ENCODE data around the gene MTMR4.
"Not testable (repeated sequence)": the region's sequence is repeated elsewhere in the genome, so short reads cannot be mapped to it uniquely, and the experiment has no call there.

Gene MTMR4

DNA sequence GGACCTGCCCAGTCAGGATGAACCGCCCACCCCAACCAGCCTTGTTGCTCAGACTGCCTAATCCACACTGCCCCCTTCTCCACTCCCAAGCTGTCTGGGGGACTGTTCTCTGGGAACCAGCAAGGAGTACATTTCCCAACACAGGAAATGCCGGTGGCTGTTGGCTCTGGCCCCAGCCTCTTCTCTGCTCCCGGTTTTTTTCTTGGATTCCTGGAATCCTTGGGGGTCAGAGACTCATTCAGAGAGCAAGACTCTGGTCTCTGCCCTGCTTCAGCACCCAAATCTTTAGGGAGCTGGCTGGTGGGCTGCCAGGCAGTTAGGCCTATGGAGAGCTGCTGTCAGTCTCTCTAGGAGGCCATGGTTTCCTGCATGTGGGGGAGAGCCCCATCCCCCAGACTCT, 10.8 kb upstream of the MTMR4 start:
- peak; percentile 79 for DNase-seq (ENCODE audit: low read depth)

DNA sequence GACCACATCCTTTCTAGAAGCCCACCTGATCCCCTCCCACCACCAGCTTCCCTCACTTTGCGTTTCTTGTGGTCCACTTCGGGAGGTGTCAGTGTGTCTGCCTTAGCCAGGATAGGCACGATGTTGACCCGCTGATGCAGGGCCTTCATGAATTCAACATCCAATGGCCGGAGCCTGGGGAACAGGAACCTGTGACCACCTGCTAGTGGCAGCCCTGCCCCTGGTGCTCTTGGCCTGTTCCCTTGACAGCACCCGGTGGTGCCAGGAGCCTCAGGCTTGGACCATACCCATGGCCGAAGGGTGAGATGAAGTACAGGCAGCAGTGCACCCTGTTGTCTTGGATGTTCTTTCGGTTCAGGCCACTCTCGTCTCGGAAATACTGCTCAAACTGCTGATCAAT, 7.2 kb upstream of the MTMR4 start:
- no peak for DNase-seq (ENCODE audit: low read depth)

DNA sequence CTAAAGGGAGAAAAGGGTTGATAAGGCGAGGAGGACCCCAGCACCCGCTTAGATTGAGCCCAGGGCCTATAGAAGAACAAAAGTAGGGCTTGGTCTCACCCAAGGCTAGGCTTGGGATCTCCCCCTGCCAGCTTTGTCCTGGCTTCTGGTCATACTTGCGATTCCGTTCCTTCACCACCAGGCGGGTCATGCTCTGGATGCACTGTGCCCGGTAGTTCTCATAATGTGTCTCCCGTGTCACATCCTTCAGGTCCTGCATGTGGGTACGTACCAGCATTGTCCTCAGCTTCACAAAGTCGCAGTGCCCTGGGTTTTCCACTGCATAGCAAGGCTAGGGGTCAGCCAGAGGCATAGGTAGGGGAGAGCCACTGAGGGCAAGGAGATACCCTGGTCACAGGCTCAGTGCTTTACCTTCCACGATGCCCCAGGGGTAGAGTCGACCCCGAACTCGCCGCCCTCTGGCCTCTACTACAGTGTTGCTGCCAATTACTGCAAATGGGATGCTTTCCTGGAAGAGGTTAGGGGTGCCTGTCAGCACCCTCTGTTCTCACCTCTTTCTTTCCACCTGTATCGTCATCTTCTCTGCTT, 6.5 kb upstream of the MTMR4 start:
- no peak for DNase-seq (ENCODE audit: low read depth)

DNA sequence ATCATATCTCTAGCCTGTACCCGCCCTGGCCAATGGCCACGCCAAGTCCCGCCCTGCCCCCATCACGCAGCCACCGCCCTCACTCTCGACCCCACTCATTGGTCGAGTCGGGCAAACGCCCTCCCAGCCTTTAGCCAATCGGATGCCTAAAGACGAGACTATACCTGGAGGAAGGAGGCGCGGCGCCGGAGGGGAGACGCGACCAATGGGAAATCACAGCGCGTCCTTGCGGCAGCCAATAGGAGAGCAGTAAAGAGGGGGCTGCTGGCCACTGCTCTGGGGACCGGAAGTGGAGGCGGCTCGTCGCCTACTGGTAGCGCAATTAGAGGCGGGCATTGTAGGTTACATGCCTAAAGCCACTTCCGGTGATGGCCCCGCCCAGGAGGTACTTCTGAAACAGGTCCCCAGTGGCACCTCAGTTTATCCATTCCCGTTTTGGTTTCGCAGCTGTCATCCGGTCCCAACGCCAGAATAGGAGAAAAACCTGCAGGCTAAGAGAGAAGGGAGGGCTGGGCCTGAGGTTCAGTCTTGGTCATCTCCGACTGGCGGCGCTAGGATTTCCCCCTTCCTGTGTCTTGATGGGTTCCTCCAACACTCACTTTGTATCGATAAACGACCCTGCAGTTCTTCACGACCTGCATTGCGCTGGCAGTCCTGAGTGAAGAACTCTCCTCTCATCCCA, 3.6 kb upstream of the MTMR4 start:
- peak; percentile 100 for DNase-seq (ENCODE audit: low read depth)

DNA sequence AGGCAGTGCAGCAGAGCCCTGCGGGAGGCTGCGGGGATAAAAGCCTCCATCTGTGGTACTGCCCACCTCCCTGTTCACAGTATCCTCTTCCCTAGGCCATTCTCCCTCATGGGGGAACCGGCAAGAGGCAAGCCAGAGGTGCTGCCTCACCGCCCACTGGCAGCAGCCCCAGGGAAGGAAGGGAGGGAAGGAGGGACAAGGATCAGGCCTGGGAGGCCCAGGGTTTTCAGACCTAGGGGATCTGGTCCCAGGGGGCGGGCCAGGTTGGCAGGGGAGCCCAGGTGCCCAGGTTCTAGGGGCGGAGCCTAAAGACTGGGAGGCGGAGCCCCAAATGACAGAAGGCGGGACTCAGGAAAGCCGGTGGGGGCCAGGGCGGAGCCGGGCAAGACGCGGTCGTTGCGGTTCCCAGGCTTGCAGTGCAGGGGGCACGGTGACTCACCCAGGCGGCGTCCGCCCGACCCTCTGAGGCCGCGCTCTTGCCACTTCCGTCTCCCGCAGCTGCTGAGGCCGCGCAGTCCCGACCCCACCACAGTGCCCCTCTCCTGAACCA, 3.0 kb upstream of the MTMR4 start:
- DNase-seq (ENCODE audit: low read depth) = no peak

DNA sequence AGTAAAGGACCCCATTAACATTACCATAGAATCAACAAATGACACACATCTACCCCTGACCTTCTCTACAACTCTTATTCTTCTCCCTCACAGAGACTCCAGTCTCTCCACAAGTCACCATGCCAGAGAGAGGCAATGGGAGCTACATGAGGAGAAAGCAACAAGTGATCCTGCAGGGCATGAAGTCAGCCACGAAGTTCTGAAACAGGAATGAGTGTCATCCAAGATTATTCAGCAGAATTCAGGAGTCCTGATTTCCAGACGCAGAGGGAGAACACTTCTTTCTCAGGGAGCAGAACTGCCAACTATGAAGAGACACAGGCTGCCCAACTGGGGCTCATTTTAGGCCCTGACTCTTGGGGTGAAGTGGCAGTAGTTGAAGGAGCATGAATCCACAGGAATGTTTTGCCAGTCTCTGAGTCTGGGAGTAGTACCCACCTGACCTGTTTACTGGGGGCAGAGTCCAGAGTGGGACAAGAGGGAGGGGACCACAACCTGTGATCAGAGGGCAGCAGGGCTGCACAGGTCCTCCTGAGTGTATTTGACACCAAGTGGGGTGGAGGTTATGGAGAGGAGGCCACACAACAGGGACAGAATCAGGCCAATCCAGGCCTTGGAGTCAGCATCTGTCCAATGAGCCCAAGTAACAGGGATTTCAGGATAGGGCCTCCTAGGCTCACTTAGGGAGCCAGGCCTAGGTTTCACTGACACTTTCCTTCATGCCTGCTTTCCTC, 2.4 kb upstream of the MTMR4 start:
- DNase-seq (ENCODE audit: low read depth) = no peak

DNA sequence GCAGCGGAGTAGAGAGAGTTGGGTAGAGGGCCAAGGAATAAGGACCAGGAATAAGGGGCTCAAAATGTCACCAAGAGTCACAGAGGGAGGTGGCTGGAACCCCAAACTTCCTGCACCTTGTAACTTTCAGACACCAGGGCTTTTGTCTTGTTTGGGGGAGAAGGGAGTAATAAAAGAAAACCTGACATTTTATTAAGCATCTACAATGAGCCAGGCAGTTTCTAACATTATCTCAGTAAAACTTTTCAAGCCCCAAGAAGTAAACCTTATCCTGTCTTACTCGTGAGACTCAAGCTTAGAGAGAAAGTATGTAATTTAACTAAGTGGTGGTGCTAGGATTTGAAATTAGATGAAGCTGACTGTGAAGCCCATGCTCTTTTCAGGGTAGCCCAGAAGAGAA, 848 bp upstream of the MTMR4 start:
- DNase-seq (ENCODE audit: low read depth) = no peak

DNA sequence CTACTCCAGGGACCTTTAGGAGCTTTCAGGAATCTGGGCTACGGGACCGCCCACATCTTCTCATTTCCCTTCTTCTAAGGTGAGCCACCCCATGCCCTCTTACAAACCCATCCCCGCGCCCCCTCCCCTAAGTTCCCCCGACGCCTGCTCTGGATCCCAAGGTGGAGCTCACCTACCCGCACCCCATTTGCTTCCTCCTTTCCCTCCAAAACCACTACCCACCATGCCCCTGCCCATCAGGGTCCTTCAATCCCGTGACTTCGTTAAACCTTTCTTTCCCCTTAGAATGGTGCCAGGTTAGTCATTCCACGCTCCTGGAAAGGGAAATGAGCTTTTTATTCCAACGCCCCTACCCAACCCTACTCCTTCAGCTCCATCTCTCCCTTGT, 326 bp upstream of the MTMR4 start:
- no peak for DNase-seq (ENCODE audit: low read depth)

DNA sequence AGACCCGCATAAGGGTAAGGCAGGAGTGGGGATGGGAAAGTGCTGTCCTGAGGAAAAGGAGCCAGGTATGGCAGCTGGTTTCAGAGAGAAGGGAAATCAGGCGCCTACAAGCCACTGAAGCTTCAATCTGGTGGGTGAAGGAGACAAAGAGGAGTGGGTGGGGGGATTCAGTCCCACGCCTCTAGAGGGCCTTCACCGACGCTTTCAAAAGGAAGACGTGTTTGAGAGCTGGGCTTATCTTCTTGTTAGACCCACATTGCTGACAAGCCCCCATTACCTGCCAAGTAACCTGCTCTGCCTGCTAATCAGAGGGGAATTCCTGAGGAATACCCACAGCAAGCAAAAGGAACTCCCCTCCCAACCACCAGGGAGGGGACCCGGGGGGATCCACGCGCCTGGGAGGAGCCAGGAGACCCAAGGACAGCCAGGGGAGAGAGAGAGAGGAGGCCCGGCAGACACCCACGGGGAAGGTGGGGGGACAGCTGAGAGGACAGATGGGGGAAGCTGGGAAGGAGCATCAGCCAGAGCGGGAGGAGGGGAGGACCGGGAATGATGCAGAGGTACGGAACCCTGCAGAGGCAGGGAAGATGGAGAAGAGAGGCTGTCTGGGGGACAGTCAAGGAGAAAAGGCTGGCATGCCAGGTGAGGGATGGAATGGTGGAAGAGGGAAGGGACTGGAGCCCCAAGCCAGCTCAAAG, 1.0 kb downstream of the MTMR4 start:
- no peak for DNase-seq (ENCODE audit: low read depth)

DNA sequence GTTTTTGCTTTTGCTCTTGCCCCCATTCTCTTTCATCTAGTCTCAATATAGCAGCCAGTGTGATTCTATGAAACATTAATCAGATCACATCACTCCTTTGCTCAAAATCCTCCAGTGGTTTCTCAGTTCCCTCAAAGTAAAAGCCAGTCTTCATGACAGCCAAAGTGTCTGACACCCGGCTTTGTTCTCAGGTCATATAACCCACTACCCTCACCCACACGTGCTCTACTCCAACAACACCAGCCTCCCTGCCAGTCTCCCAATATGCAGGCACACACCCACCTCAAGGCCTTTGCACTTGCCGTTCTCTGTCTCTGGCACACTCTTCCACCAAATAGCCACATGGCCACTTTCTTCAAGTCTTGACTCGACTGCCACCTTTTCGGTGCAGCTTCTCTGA, 4.4 kb downstream of the MTMR4 start:
- DNase-seq (ENCODE audit: low read depth) = no peak

DNA sequence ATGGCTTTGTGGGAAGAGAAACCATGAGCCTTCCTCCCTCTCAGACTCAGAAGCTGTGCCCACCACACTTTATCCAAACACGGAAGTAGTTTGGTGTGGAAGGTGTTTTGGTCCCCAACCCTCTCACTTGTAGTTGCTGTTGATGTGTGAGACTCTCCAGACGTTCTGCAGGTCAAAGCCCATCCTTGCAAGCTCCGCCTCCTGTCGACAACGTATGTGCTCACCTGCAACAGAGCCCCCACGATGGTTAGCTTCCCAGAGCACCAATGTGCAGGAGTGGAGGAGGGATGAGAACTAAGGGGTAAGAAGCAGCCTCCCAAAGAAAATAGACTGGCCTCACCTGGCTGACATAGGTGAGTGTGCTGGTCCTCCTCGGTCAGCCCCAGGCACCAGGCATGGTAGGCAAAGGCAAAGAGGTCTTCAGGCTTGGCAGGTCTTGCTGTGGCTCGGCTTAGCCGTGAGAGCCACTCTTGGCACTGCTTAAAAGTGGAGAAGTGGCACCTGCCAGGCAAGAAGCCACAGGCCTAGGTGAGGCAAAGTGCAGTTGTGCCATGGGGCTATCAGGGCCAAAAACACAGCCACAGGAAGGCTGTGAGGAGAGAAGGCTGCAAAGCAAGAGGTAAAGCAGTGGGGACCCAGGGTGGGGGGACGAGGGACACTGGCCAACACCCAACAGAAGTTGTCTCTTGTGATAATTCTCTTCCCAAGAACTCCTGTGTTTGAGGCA, 5.9 kb downstream of the MTMR4 start:
- no peak for DNase-seq (ENCODE audit: low read depth)

DNA sequence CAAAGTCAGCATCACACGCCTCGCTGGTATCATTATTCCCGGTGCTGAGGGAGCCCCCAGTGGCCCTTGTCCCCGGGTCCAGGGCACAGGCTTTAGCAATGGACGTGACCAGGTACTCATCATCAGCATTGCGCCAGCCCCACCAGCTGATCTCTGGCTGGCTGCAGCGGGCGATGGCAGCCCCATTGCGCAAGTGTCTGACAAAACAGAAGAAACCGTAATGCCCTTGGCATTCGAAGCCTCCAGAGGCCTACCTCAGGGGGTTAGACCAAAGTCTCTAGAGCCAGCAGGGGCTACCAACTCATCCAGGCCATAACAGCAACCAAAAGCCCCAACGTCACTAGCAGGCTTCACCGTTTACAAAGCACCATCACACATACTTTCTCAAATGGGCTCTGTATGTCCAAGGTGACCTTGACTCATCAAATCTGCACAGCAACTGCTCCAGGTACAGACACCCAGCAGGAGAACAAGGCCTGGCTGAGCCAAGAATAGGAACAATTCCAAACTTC, 7.3 kb downstream of the MTMR4 start:
- peak; percentile 50 for DNase-seq (ENCODE audit: low read depth)

DNA sequence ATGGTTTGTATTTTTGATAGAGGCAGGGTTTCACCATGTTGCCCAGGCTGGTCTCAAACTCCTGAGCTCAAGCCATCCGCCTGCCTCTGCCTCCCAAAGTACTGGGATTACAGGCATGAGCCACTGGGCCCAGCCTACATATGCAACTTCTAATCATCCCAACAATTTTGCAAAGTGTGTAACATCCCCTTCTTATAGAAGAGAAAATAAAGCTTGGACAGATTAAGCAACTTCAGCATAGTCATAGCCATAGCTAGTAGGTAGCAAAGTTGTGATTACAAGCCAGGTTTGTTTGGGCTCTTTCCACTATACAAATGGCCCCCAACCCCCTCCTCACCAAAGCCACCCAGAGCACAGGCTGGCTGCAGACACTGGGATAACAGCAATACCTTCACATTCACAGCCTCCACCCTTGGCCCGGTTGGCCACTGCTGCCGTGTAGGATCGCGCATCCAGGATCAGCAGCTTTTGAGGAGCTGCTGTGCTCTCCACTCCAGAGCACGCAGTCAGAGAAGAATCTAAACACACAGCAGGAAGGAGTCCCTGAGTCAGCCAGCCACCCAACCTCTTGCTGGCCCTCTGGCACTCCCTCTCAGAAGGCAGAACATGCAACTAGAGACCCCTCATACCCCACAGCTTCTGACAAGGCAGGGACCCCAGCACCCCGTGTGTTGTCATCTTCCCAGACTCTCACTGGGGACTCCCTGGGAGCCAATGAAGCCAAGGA, 7.9 kb downstream of the MTMR4 start:
- DNase-seq (ENCODE audit: low read depth) = no peak

DNA sequence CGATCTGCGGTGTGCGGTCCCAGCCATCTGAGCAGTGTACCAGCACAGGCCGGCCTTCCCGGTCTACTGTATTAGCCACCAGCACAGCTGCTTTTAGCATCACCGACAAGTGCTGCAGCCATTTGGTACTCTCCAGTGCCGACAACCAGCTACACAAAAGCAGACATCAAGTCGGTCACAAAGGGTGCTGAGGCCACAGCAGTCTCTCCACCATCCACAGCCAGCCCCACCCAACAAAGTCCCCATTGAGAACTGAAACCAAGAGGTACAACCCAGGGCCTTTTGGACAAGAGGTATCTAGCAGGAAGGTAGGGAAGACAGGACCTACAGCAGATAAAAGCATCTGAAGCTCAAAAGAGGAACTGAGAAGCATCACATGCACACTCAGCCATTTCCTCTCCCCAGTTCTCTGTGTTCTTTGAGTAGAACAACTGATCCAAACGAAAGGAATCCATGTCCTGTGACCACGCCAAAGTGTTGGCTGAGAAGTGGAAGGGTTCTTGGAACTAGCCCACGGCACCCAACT, 9.5 kb downstream of the MTMR4 start:
- DNase-seq (ENCODE audit: low read depth) = no peak

DNA sequence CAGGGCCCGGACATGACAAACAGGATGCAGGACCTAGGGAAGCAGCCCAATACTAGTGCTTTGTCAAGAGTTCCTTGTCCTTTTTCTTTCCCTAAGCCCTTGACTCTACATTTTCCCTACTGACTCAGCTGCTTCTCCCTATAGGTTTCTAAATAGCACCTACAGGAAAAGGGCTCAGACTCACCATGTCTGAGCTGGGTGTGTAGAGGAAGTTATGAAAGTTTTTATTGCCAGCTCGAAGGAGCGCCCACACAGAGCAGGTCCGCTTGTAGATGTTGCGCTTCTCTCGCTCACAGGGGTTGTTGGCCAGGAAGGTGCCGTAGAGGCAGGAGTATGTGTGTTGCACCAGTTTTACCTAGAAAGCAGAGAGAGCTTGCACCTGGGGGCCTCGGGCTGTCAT, 10.6 kb downstream of the MTMR4 start:
- DNase-seq (ENCODE audit: low read depth) = no peak

DNA sequence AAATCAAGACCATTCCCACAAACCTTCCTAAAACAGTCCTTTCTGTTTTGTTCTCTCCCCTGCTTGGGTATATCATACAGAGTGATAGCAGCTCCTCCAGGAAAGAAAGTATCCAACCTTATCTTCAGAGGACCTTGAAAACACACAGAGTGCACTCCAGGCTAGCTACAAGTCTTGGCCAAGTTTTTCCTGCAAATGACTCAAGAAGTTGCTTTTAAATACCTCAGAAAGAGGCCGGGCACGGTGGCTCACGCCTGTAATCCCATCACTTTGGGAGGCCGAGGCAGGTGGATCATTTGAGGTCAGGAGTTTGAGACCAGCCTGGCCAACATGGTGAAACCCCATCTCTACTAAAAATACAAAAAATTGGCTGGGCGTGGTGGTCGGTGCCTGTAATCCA, 11.3 kb downstream of the MTMR4 start:
- DNase-seq (ENCODE audit: low read depth) = not testable (repeated sequence)

DNA sequence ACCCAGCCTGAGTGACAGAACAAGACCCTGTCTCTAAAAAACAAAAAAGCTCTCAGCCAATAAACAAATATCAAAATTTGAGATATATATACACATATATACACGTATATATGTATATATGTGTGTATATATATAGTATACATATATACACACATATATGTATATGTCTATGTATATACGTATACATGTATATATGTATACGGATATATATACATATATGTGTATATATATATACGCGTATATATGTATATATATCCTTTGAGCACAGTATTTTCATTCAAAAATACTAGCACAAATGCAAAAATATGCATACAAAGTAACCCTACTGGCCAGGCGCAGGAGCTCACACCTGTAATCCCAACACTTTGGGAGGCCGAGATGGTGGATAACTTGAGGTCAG, 13.0 kb downstream of the MTMR4 start:
- DNase-seq (ENCODE audit: low read depth) = no peak

DNA sequence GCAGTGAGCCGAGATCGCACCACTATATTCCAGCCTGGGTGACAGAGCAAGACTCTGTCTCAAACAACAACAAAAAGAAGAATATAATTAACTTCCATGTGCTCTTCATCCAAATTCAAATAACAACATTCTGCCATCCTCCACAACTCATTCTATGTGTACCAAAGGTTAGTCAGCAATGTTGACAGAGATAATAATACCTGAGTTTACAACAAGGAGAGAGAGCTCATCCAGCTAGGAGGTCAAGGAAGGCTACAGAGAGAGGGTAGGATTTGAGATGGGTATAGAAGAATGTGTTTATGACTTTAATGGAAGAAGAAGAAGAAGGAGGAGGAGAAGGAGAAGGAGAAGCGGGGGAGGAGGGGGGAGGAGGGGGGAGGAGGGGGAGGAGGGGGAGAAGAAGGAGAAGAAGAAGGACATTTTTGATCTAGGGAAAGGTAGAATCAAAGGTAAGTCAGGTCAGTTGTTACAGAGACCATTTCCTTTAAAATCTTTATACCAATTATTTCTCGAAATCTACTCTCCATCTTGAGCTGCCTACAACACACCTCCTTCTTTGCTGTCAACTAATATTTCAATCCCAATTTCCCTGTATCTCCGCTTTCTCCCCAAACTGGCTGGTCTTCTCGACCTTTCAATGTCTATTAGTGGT, 16.1 kb downstream of the MTMR4 start:
- DNase-seq (ENCODE audit: low read depth) = no peak

DNA sequence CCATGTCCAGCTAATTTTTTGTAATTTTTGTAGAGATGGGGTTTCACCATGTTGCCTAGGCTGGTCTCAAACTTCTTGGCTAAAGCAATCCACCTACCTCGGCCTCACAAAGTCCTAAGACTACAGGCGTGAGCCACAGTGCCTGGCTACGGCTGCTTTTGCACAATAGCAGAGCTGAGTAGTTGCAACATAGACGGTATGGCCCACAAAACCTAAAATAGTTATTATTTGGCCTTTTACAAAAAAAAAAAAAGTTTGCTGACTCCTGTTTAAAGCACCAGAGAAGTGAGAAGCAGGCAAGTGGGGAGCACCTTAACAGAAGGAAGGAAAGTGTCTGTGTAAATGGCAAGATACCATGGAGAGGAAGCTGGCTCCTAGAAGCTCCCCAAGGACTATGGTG, 20.9 kb downstream of the MTMR4 start:
- DNase-seq (ENCODE audit: low read depth) = no peak
